Keratinocyte (primary cell): ENCODE data around the gene SEPTIN5. TPM values are rescaled to one million over a fixed set of nuclear protein-coding genes. Genes with fewer than 3 reads are reported as not detected.

Experiments
- DNase-seq: peaks from one replicate; pipeline ENCODE4 v3.0.0-alpha.2; 2011; ENCODE audit warnings: low read depth, missing footprints, low spot score
- FAIRE-seq: peaks from 2 replicates; lab custom pipeline; 2011; peaks lifted over from hg19 to GRCh38; lab: Jason Lieb, UNC
- H2AFZ ChIP-seq: 2 replicates; pipeline ENCODE4 v1.6.0; 2012; ENCODE audit warnings: low read length, control low read depth, inconsistent platforms; ENCODE audit not compliant: control insufficient read depth
- H3K27ac ChIP-seq: 2 replicates; pipeline ENCODE4 v1.5.1; 2011; ENCODE audit warnings: low read length; ENCODE audit not compliant: control insufficient read depth, insufficient read depth
- H3K27me3 ChIP-seq: 3 replicates; pipeline ENCODE4 v1.6.0; 2011; ENCODE audit warnings: low read length; ENCODE audit not compliant: control insufficient read depth, insufficient read depth; ENCODE audit errors: extremely low read depth
- H3K36me3 ChIP-seq, 2 experiments: 2 replicates in 1 of 2; 3 replicates in 1 of 2; pipeline ENCODE4 v1.5.1; 2011; ENCODE audit warnings: low read length in 2 of 2, mild to moderate bottlenecking in 1 of 2; ENCODE audit not compliant: control insufficient read depth in 2 of 2, insufficient read depth in 2 of 2; ENCODE audit errors: extremely low read depth in 1 of 2
- H3K4me1 ChIP-seq: 3 replicates; pipeline ENCODE4 v1.5.1; 2011; ENCODE audit warnings: low read length; ENCODE audit not compliant: control insufficient read depth, insufficient read depth; ENCODE audit errors: extremely low read depth
- H3K4me2 ChIP-seq: 3 replicates; pipeline ENCODE4 v1.6.0; 2011; ENCODE audit warnings: low read depth, low read length; ENCODE audit not compliant: control insufficient read depth, insufficient read depth; ENCODE audit errors: extremely low read depth
- H3K4me3 ChIP-seq, 3 experiments: fragments of 200-600 bp in 1 of 3; sonication (generic) in 1 of 3; 2 replicates in 2 of 3; 3 replicates in 1 of 3; pipeline ENCODE4 v1.5.1; 2011 to 2016; ENCODE audit warnings: low read length in 3 of 3, mild to moderate bottlenecking in 3 of 3, control low read depth in 2 of 3, inconsistent platforms in 1 of 3, low read depth in 1 of 3, mixed read lengths in 1 of 3, mixed run types in 1 of 3, moderate library complexity in 1 of 3; ENCODE audit not compliant: control insufficient read depth in 2 of 3, insufficient read depth in 2 of 3; ENCODE audit errors: extremely low read depth in 1 of 3
- H3K79me2 ChIP-seq: 2 replicates; pipeline ENCODE4 v1.6.0; 2012; ENCODE audit warnings: low read length; ENCODE audit not compliant: control insufficient read depth, insufficient read depth
- H3K9ac ChIP-seq: 3 replicates; pipeline ENCODE4 v1.6.0; 2011; ENCODE audit warnings: low read length; ENCODE audit not compliant: control insufficient read depth, insufficient read depth; ENCODE audit errors: extremely low read depth
- H3K9me1 ChIP-seq: 3 replicates; pipeline ENCODE4 v1.6.0; 2011; ENCODE audit warnings: low read length; ENCODE audit not compliant: control insufficient read depth, insufficient read depth; ENCODE audit errors: extremely low read depth
- H3K9me3 ChIP-seq: 2 replicates; pipeline ENCODE4 v1.5.1; 2012; ENCODE audit warnings: low read depth, low read length; ENCODE audit not compliant: control insufficient read depth
- H4K20me1 ChIP-seq: 3 replicates; pipeline ENCODE4 v1.6.0; 2011; ENCODE audit warnings: low read length; ENCODE audit not compliant: control insufficient read depth, insufficient read depth; ENCODE audit errors: extremely low read depth
- EZH2 ChIP-seq: IDR thresholded peaks from one replicate; pipeline ENCODE4 v1.6.1; 2012; ENCODE audit warnings: inconsistent platforms, mild to moderate bottlenecking, low read length, moderate library complexity
- dilution Hi-C: fragments of 300-500 bp; cut with MboI; formaldehyde crosslinking; loops from one replicate; pipeline ENCODE4 v1.7.0; 2020; ENCODE audit warnings: low sequenced_read_pairs; ENCODE audit not compliant: extremely low pct_ligation_motif_present
- polyA plus RNA-seq, 5 experiments: library from polyadenylated mRNA; depleted of rRNA in 3 of 5; stranded (reverse) in 3 of 5; stranded (forward) in 1 of 5; unstranded in 1 of 5; fragments of >200 nt; gene quantifications; 1 replicate in 1 of 5; 2 replicates in 3 of 5; 3 replicates in 1 of 5; pipeline versions ENCODE4 v1.2.1 to v1.2.3, GENCODE V29; 2011 to 2012; ENCODE audit warnings: missing spikeins in 2 of 5, low read depth in 1 of 5, low replicate concordance in 1 of 5
- TF ChIP-seq, protein P1 (sequence below), 3 experiments: IDR thresholded peaks in 1 of 3; conservative IDR thresholded peaks in 1 of 3; optimal IDR thresholded peaks in 1 of 3; 2 replicates in 2 of 3; 3 replicates in 1 of 3; pipeline versions ENCODE3 to v1.5.1; 2011; ENCODE audit warnings: low read length in 3 of 3, mild to moderate bottlenecking in 3 of 3, moderate library complexity in 2 of 3, control low read depth in 1 of 3, inconsistent platforms in 1 of 3; ENCODE audit not compliant: insufficient read depth in 2 of 3; ENCODE audit errors: extremely low read depth in 1 of 3

SEPTIN5 gene
- polyA plus RNA-seq, 1 donor (not counting 4 experiments of a cell fraction or from before 2014, with no cell fraction given) = 2.2 TPM

- no peaks in the 10 kb centered on the region for H3K36me3 ChIP-seq
- H3K27ac ChIP-seq = no peak overlapping the region
- H4K20me1 ChIP-seq = no peaks in the 10 kb centered on the region
- FAIRE-seq (no peak), DNase-seq (no peak)
- H3K9ac ChIP-seq = no peak overlapping the region
- H3K27me3 ChIP-seq = peaks cover 45% of the 10 kb centered on the region
- H3K9me1 ChIP-seq = no peaks in the 10 kb centered on the region
- H3K4me3 ChIP-seq = no peak overlapping the region
- H3K4me2 ChIP-seq = no peak overlapping the region
- H2AFZ ChIP-seq = no peak overlapping the region
- no peaks in the 10 kb centered on the region for H3K79me2 ChIP-seq
- dilution Hi-C loops = no loop called here
- TF ChIP-seq, protein P1, sequence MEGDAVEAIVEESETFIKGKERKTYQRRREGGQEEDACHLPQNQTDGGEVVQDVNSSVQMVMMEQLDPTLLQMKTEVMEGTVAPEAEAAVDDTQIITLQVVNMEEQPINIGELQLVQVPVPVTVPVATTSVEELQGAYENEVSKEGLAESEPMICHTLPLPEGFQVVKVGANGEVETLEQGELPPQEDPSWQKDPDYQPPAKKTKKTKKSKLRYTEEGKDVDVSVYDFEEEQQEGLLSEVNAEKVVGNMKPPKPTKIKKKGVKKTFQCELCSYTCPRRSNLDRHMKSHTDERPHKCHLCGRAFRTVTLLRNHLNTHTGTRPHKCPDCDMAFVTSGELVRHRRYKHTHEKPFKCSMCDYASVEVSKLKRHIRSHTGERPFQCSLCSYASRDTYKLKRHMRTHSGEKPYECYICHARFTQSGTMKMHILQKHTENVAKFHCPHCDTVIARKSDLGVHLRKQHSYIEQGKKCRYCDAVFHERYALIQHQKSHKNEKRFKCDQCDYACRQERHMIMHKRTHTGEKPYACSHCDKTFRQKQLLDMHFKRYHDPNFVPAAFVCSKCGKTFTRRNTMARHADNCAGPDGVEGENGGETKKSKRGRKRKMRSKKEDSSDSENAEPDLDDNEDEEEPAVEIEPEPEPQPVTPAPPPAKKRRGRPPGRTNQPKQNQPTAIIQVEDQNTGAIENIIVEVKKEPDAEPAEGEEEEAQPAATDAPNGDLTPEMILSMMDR (optimal IDR thresholded peaks at IDR 0.05 in 1 of 3, IDR thresholded peaks at IDR 0.05 in 1 of 3, conservative IDR thresholded peaks at IDR 0.05 in 1 of 3; ENCODE audit: extremely low read depth in 1 of 3, insufficient read depth in 2 of 3, low read length in 3 of 3) = no peak
- TF ChIP-seq EZH2 = no peak
- H3K4me1 ChIP-seq = no peaks in the 10 kb centered on the region
- H3K9me3 ChIP-seq = no peaks in the 10 kb centered on the region
Observed at GRCh38 chr22:19709063-19709769, 5.1 kb upstream of the SEPTIN5 start.

DNA sequence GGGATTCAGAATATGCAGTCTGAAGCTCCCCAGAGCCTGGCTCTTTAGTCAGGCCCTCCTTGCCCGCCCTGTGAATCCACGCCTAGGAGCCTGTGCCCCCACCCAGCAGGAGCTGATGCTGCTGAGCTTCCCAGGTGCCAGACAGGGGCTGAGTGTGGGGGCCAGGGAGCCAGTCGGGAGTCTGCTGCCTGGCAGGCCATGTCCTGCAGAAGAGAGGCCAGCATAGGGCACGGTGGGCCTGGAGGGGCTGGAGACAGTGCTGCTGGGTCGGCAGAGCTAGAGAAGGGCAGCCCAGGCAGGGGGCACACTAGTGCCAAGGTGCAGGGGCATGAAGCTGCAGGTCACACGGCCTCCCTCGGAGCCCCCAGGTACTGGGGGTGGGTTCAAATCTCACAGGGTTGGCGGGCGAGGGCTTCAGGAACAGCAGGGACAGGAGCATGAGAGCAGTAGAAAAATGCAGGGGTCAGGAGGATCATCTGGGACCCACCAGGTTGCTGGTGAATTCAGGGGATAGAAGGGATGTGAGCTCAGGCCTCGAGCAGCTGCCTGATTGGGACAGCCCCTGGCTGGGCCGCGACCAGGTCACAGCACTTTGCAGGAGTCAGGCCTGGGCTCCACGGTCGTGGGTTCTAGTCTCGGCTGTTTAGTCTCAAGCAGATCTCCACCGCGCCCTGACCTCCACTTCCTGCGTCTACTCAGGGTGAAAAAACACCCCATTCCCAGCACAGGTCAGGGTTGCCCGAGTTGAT, 4.1 kb upstream of the SEPTIN5 start:
- Histone ChIP-seq H3K9me1 (no peaks in the 10 kb centered on the region), H3K4me1 (peaks cover 4% of the 10 kb centered on the region), H3K27ac (no peak overlapping the region), H3K9ac (no peak overlapping the region), H4K20me1 (no peaks in the 10 kb centered on the region), H3K9me3 (no peaks in the 10 kb centered on the region), H3K79me2 (no peaks in the 10 kb centered on the region), H2AFZ (no peak overlapping the region), H3K4me2 (no peak overlapping the region), H3K4me3 (no peak overlapping the region), H3K27me3 (peaks cover 45% of the 10 kb centered on the region), H3K36me3 (no peaks in the 10 kb centered on the region)
- TF ChIP-seq, protein P1 (optimal IDR thresholded peaks at IDR 0.05 in 1 of 3, IDR thresholded peaks at IDR 0.05 in 1 of 3, conservative IDR thresholded peaks at IDR 0.05 in 1 of 3; ENCODE audit: extremely low read depth in 1 of 3, insufficient read depth in 2 of 3, low read length in 3 of 3) = no peak
- no peak for TF ChIP-seq EZH2
- dilution Hi-C loops = no loop called here
- FAIRE-seq = no peak
- DNase-seq = no peak
